GM18507 (cell line): Measurements from ENCODE around the gene SPANXA1.
"Not testable (repeated sequence)": the region's sequence is repeated elsewhere in the genome, so short reads cannot be mapped to it uniquely, and the experiment has no call there.

Source experiments
- DNase-seq: peaks from one replicate; pipeline ENCODE4 v3.0.0; 2011; ENCODE audit warnings: low read depth; ENCODE audit not compliant: insufficient read length; ENCODE audit errors: extremely low spot score
- FAIRE-seq: peaks from 2 replicates; lab custom pipeline; 2011; peaks lifted over from hg19 to GRCh38; lab: Jason Lieb, UNC

SPANXA1 gene

GRCh38 chrX:141584638-141585037 is at the start of gene SPANXA1:
Gene SPANXA1, minus strand, starts transcription at chrX:141584738. Its CDS starts 60 bp downstream, at chrX:141584678.
- FAIRE-seq, DNase-seq: not testable (repeated sequence)

- no peak for DNase-seq
- no peak for FAIRE-seq
These were observed 47.6 kb upstream of the SPANXA1 start for GRCh38 chrX:141632124-141632523.

- DNase-seq (no peak), FAIRE-seq (no peak)
These were observed 34.8 kb upstream of the SPANXA1 start for GRCh38 chrX:141619336-141619735.

GRCh38 chrX:141609111-141609510 is 24.6 kb upstream of the SPANXA1 start:
- FAIRE-seq (no peak), DNase-seq (no peak)

DNA sequence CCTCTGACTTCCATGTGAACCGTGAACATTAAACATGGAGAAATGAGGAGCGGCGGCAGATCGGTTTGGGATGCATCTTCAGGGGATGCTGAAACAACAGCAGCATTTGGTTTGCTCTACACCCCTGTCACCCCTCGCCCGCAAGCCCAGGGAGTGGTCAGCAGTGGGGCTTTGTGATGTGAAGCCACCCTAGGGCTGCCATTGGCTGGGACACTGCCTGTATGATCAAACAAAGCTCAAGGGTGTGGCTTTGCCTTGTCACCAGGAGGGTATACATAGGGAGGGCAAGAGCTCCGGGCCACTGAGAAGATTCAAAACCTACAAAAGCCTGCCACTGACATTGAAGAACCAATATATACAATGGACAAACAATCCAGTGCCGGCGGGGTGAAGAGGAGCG is 4.9 kb upstream of the SPANXA1 start, which contains the start of gene SPANXA2:
TSS of gene SPANXA2 (plus strand) at position 301 of the 400 bp plus-strand sequence. CDS start at position 361, 60 bp downstream.
- not testable (repeated sequence) for FAIRE-seq, DNase-seq

- DNase-seq, FAIRE-seq: not testable (repeated sequence)
These were observed 42.0 kb downstream of the SPANXA1 start for GRCh38 chrX:141542551-141542950.
